Upper lobe of left lung (tissue), 6 donors: ENCODE measurements around the gene OPCML. TPM values are rescaled to one million over a fixed set of nuclear protein-coding genes. Genes with fewer than 3 reads are reported as not detected.

Experiments
- ATAC-seq, 2 donors: fragments of 200-7000 bp; cut with Tn5 transposase; one replicate each; pipeline ENCODE4 v1.9.1; 2022; ENCODE audit warnings: mild to moderate bottlenecking in 2 of 2, moderate library complexity in 2 of 2; ENCODE audit not compliant: low FRiP score in 2 of 2
- DNase-seq, 2 donors: peaks; one replicate each; pipeline ENCODE4 v3.0.0-alpha.2; 2019 to 2020
- H3K27ac ChIP-seq, 4 donors: fragments of 200-600 bp; sonication (generic); one replicate each; pipeline ENCODE4 v1.5.1; 2016 to 2019
- H3K27me3 ChIP-seq, 4 donors: fragments of 200-600 bp; sonication (generic); one replicate each; pipeline ENCODE4 v1.5.1; 2017 to 2019
- H3K36me3 ChIP-seq, 4 donors: fragments of 200-600 bp; sonication (generic); one replicate each; pipeline ENCODE4 v1.5.1; 2016 to 2019
- H3K4me1 ChIP-seq, 4 donors: fragments of 200-600 bp; sonication (generic); one replicate each; pipeline ENCODE4 v1.5.1; 2018 to 2019
- H3K4me3 ChIP-seq, 4 donors: fragments of 200-600 bp; sonication (generic); one replicate each; pipeline ENCODE4 v1.5.1; 2017 to 2019; ENCODE audit warnings: mild to moderate bottlenecking in 2 of 4, moderate library complexity in 1 of 4
- H3K9me3 ChIP-seq, 4 donors: fragments of 200-600 bp; sonication (generic); one replicate each; pipeline ENCODE4 v1.5.1; 2018 to 2019
- CTCF ChIP-seq, 6 experiments: fragments of 450-650 bp in 4 of 6; fragments of 200-600 bp in 2 of 6; sonication (generic) in 2 of 6; IDR thresholded peaks; one replicate each; pipeline ENCODE4 v1.5.1; 2016 to 2019; ENCODE audit warnings: antibody characterized with exemption in 6 of 6
- EP300 ChIP-seq, 4 donors: sonication (generic); formaldehyde crosslinking; IDR thresholded peaks; one replicate each; pipeline ENCODE4 v1.5.1; 2017; ENCODE audit warnings: antibody characterized with exemption in 4 of 4, control low read depth in 2 of 4
- POLR2A ChIP-seq, 4 donors: fragments of 450-650 bp; IDR thresholded peaks; one replicate each; pipeline ENCODE4 v1.5.1; 2016 to 2017; ENCODE audit warnings: antibody characterized with exemption in 4 of 4, mild to moderate bottlenecking in 2 of 4
- POLR2AphosphoS5 ChIP-seq, 2 donors: sonication (generic); formaldehyde crosslinking; IDR thresholded peaks; one replicate each; pipeline ENCODE4 v1.5.1; 2017; ENCODE audit warnings: antibody characterized with exemption in 2 of 2
- WGBS, 2 donors: methylation state at CpG; one replicate each; pipeline ENCODE4 v1.1.5; 2017 to 2018; 5-methylcytosine and 5-hydroxymethylcytosine counted together
- total RNA-seq, 6 donors: library from RNA; depleted of rRNA in 4 of 6; stranded (reverse); fragments of >200 nt in 4 of 6; gene quantifications; one replicate each; pipeline versions ENCODE4 v1.1.0 to v1.2.1, GENCODE V29; 2016 to 2021
- donor health status: DM: no; HTN: no; CAD: no; lungs with moderate emphysema.
- donor health status: DM: no; HTN: yes; CAD: no; lungs with severe emphysema.

OPCML gene
- total RNA-seq, 6 donors from 2014 or later, result 0.10 TPM; not detected in 5

GRCh38 chr11:132866783-132867545 is 665.3 kb downstream of the OPCML start:
- WGBS, 2 donors, result 35 to 37% methylated on average over 5 of the region's 5 CpGs
- Histone ChIP-seq H3K9me3 (no peaks in the 10 kb centered on the region), H3K36me3 (no peaks in the 10 kb centered on the region), H3K27me3 (no peaks in the 10 kb centered on the region), H3K4me3 (no peak overlapping the region), H3K27ac (no peak overlapping the region), H3K4me1 (no peaks in the 10 kb centered on the region)
- TF ChIP-seq CTCF (IDR thresholded peaks at IDR 0.05) (no peak), EP300 (IDR thresholded peaks at IDR 0.05) (no peak), POLR2A (IDR thresholded peaks at IDR 0.05) (no peak), POLR2AphosphoS5 (IDR thresholded peaks at IDR 0.05) (no peak)
- ATAC-seq (no peak), DNase-seq (no peak)

GRCh38 chr11:132865623-132866022 is 666.7 kb downstream of the OPCML start:
- DNase-seq, result no peak
- WGBS, 2 donors, result 60 to 62% methylated on average over 5 of the region's 5 CpGs
- no peaks in the 10 kb centered on the region for H3K36me3 ChIP-seq
- H3K27ac ChIP-seq, result no peak overlapping the region
- no peak for TF ChIP-seq CTCF (IDR thresholded peaks at IDR 0.05)
- TF ChIP-seq EP300 (IDR thresholded peaks at IDR 0.05), result no peak
- TF ChIP-seq POLR2A (IDR thresholded peaks at IDR 0.05), result no peak
- no peak for TF ChIP-seq POLR2AphosphoS5 (IDR thresholded peaks at IDR 0.05)
- no peak for ATAC-seq
- H3K4me1 ChIP-seq, result no peaks in the 10 kb centered on the region
- H3K9me3 ChIP-seq, result no peaks in the 10 kb centered on the region
- H3K4me3 ChIP-seq, result no peak overlapping the region
- no peaks in the 10 kb centered on the region for H3K27me3 ChIP-seq

- Histone ChIP-seq H3K9me3 (no peaks in the 10 kb centered on the region), H3K4me1 (no peaks in the 10 kb centered on the region), H3K27ac (no peak overlapping the region), H3K36me3 (no peaks in the 10 kb centered on the region), H3K27me3 (no peaks in the 10 kb centered on the region), H3K4me3 (no peak overlapping the region)
- ATAC-seq (no peak), DNase-seq (peak in 1 of 2 donors; percentile 34)
- TF ChIP-seq POLR2A (IDR thresholded peaks at IDR 0.05) (no peak), POLR2AphosphoS5 (IDR thresholded peaks at IDR 0.05) (no peak), EP300 (IDR thresholded peaks at IDR 0.05) (no peak), CTCF (IDR thresholded peaks at IDR 0.05) (no peak)
- WGBS, 2 donors, result 88 to 92% methylated on average over 17 of the region's 17 CpGs
These were observed 667.3 kb downstream of the OPCML start for GRCh38 chr11:132864811-132865576.

- Histone ChIP-seq H3K4me3 (no peak overlapping the region), H3K9me3 (no peaks in the 10 kb centered on the region), H3K4me1 (no peaks in the 10 kb centered on the region), H3K36me3 (no peaks in the 10 kb centered on the region), H3K27ac (no peak overlapping the region), H3K27me3 (no peaks in the 10 kb centered on the region)
- TF ChIP-seq CTCF (IDR thresholded peaks at IDR 0.05), result no peak
- TF ChIP-seq EP300 (IDR thresholded peaks at IDR 0.05), result no peak
- no peak for TF ChIP-seq POLR2A (IDR thresholded peaks at IDR 0.05)
- TF ChIP-seq POLR2AphosphoS5 (IDR thresholded peaks at IDR 0.05), result no peak
- peak in 1 of 2 donors; percentile 43 for ATAC-seq
- DNase-seq, result no peak
- WGBS, 2 donors, result 75 to 77% methylated on average over 5 of the region's 5 CpGs
These were observed 669.4 kb downstream of the OPCML start for GRCh38 chr11:132862933-132863332.
